ENCODE results near the gene EEFSEC.

- TF ChIP-seq CTCF (IDR thresholded peaks at IDR 0.05 in 8 of 11, conservative IDR thresholded peaks at IDR 0.05 in 3 of 11) (no peak), POLR2A (IDR thresholded peaks at IDR 0.05) (no peak)
Observed at GRCh38 chr3:128307781-128308469, 154.6 kb downstream of the EEFSEC start.
